Activated CD4-positive, alpha-beta T cell treated with anti-CD3 and anti-CD28 coated beads for 1 hour (primary cell): Measurements from ENCODE around the gene JAK1.
"Not testable (repeated sequence)": the region's sequence is repeated elsewhere in the genome, so short reads cannot be mapped to it uniquely, and the experiment has no call there.

Source experiments
- DNase-seq: peaks from one replicate; pipeline ENCODE4 v3.0.0-alpha.2; 2020

JAK1 gene

GRCh38 chr1:64948216-64948615 is 18.1 kb downstream of the JAK1 start:
- no peak for DNase-seq

GRCh38 chr1:64946916-64947315 is 19.4 kb downstream of the JAK1 start:
- DNase-seq: no peak

- no peak for DNase-seq
Observed at GRCh38 chr1:64944913-64945312, 21.4 kb downstream of the JAK1 start.

GRCh38 chr1:64942675-64943074 is 23.7 kb downstream of the JAK1 start:
- DNase-seq: no peak

GRCh38 chr1:64942118-64942517 is 24.2 kb downstream of the JAK1 start:
- no peak for DNase-seq

GRCh38 chr1:64941461-64942117 is 24.8 kb downstream of the JAK1 start:
- DNase-seq: no peak

- DNase-seq: no peak
Observed at GRCh38 chr1:64940025-64940424, 26.3 kb downstream of the JAK1 start.

- DNase-seq: no peak
Observed at GRCh38 chr1:64938991-64939390, 27.4 kb downstream of the JAK1 start.

GRCh38 chr1:64936956-64937355 is 29.4 kb downstream of the JAK1 start:
- no peak for DNase-seq

GRCh38 chr1:64935551-64936155 is 30.7 kb downstream of the JAK1 start:
- no peak for DNase-seq

GRCh38 chr1:64934878-64935275 is 31.5 kb downstream of the JAK1 start:
- DNase-seq: no peak

GRCh38 chr1:64934115-64934877 is 32.1 kb downstream of the JAK1 start:
- DNase-seq: no peak

GRCh38 chr1:64933296-64934070 is 32.9 kb downstream of the JAK1 start:
- DNase-seq: no peak

GRCh38 chr1:64932962-64933295 is 33.4 kb downstream of the JAK1 start:
- no peak for DNase-seq

GRCh38 chr1:64930640-64931039 is 35.7 kb downstream of the JAK1 start:
- not testable (repeated sequence) for DNase-seq

GRCh38 chr1:64929221-64929620 is 37.1 kb downstream of the JAK1 start:
- no peak for DNase-seq

- DNase-seq: no peak
Observed at GRCh38 chr1:64928325-64928724, 38.0 kb downstream of the JAK1 start.

GRCh38 chr1:64925594-64925993 is 40.8 kb downstream of the JAK1 start:
- no peak for DNase-seq

GRCh38 chr1:64923294-64923718 is 43.0 kb downstream of the JAK1 start:
- no peak for DNase-seq

- no peak for DNase-seq
Observed at GRCh38 chr1:64922336-64922735, 44.0 kb downstream of the JAK1 start.

- no peak for DNase-seq
Observed at GRCh38 chr1:64921771-64922170, 44.6 kb downstream of the JAK1 start.

- DNase-seq: no peak
Observed at GRCh38 chr1:64920941-64921589, 45.3 kb downstream of the JAK1 start.

- DNase-seq: not testable (repeated sequence)
Observed at GRCh38 chr1:64919120-64919519, 47.2 kb downstream of the JAK1 start.
